K562 (cell line): Measurements from ENCODE around the gene TARS3. TPM values are rescaled to one million over a fixed set of nuclear protein-coding genes. Genes with fewer than 3 reads are reported as not detected.
"Not testable (repeated sequence)": the region's sequence is repeated elsewhere in the genome, so short reads cannot be mapped to it uniquely, and the experiment has no call there.

ENCODE experiments used
- ATAC-seq: fragments of 200-7000 bp; cut with Tn5 transposase; 3 replicates; pipeline ENCODE4 v1.9.1; 2020; ENCODE audit warnings: moderate library complexity
- BruUV-seq: library from RNA; stranded (reverse); fragments of 400-500 nt; replicated peaks from 2 replicates; lab custom pipeline; 2021; lab: Mats Ljungman, UMichigan
- CTCF ChIA-PET: fragments of 300-600 bp; formaldehyde crosslinking; extraction: SDS; loops from one replicate; lab custom pipeline; 2021; ENCODE audit warnings: low intra/inter-chr PET ratio; lab: Yijun Ruan, JAX
- POLR2A ChIA-PET: fragments of 300-600, 350-650 bp; sonication (Branson Sonifier 250); formaldehyde crosslinking; extraction: SDS; loops from one replicate; lab custom pipeline; 2021; ENCODE audit warnings: antibody characterized with exemption, inconsistent platforms; lab: Yijun Ruan, JAX
- DNase-seq, 4 experiments: peaks; one replicate each; pipeline versions ENCODE4 v3.0.0 to v3.0.0-alpha.2; 2011 to 2018; ENCODE audit warnings: low spot score in 3 of 4, mixed read lengths in 3 of 4; ENCODE audit errors: extremely low read depth in 1 of 4
- FAIRE-seq: peaks from 2 replicates; lab custom pipeline; 2011; peaks lifted over from hg19 to GRCh38; lab: Jason Lieb, UNC
- H2AFZ ChIP-seq: 2 replicates; pipeline ENCODE4 v1.6.0; 2011; ENCODE audit warnings: low read depth, low read length, control low read depth, inconsistent platforms
- H3K27ac ChIP-seq: fragments of 200-600 bp; 3 replicates; pipeline ENCODE4 v1.8.0; 2011; ENCODE audit warnings: low read depth, mild to moderate bottlenecking, control low read depth, inconsistent platforms, low read length, moderate library complexity, mixed read lengths; ENCODE audit errors: extremely low read depth
- H3K27me3 ChIP-seq, 2 experiments: fragments of 300-600 bp in 1 of 2; 2 replicates in 1 of 2; 3 replicates in 1 of 2; pipeline versions ENCODE4 v1.6.0 to v1.8.0; 2011; ENCODE audit warnings: inconsistent platforms in 2 of 2, low read length in 2 of 2, mild to moderate bottlenecking in 1 of 2, mixed read lengths in 1 of 2, moderate library complexity in 1 of 2; ENCODE audit not compliant: control insufficient read depth in 2 of 2, insufficient read depth in 2 of 2
- H3K36me3 ChIP-seq: fragments of 300-600 bp; 3 replicates; pipeline ENCODE4 v1.8.0; 2011; ENCODE audit warnings: mild to moderate bottlenecking, low read length, inconsistent platforms; ENCODE audit not compliant: control insufficient read depth, insufficient read depth
- H3K4me1 ChIP-seq, 2 experiments: fragments of 200-600 bp in 1 of 2; replicated peaks in 1 of 2; 2 replicates in 1 of 2; 3 replicates in 1 of 2; pipeline versions ENCODE4 v1.5.1 to v1.8.0; 2011; ENCODE audit warnings: inconsistent platforms in 2 of 2, low read length in 2 of 2, mild to moderate bottlenecking in 1 of 2, mixed read lengths in 1 of 2, moderate library complexity in 1 of 2; ENCODE audit not compliant: control insufficient read depth in 2 of 2, insufficient read depth in 2 of 2
- H3K4me2 ChIP-seq: 2 replicates; pipeline ENCODE4 v1.6.1; 2011; ENCODE audit warnings: low read length, control low read depth, inconsistent platforms, mixed read lengths; ENCODE audit not compliant: insufficient read depth
- H3K4me3 ChIP-seq: fragments of 200-600 bp; sonication (generic), shearing (Covaris generic); 2 replicates; pipeline ENCODE4 v1.5.1; 2016; ENCODE audit warnings: control low read depth, inconsistent platforms
- H3K79me2 ChIP-seq: fragments of 200-600 bp; 3 replicates; pipeline ENCODE4 v1.8.0; 2011; ENCODE audit warnings: low read length, inconsistent platforms; ENCODE audit not compliant: control insufficient read depth, insufficient read depth
- H3K9ac ChIP-seq, 2 experiments: 2 replicates each; pipeline versions ENCODE4 v1.6.0 to v1.6.1; 2011; ENCODE audit warnings: low read depth in 2 of 2, low read length in 2 of 2, control low read depth in 1 of 2, inconsistent platforms in 1 of 2, mild to moderate bottlenecking in 1 of 2, mixed read lengths in 1 of 2; ENCODE audit not compliant: insufficient read depth in 1 of 2
- H3K9me1 ChIP-seq: one replicate; pipeline ENCODE4 v1.6.0; 2011; ENCODE audit warnings: inconsistent platforms, mild to moderate bottlenecking, low read length, moderate library complexity; ENCODE audit not compliant: control insufficient read depth, insufficient read depth
- H3K9me3 ChIP-seq: replicated peaks from 2 replicates; pipeline ENCODE4 v1.5.1; 2011; ENCODE audit warnings: low read depth, low read length, inconsistent platforms; ENCODE audit not compliant: control insufficient read depth, insufficient read depth
- H4K20me1 ChIP-seq: replicated peaks from 2 replicates; pipeline ENCODE4 v1.6.1; 2011; ENCODE audit warnings: low read length, inconsistent platforms, mixed read lengths; ENCODE audit not compliant: control insufficient read depth, insufficient read depth
- WGBS: fragments of 100-300 bp; shearing (Covaris generic); methylation state at CpG from one replicate; pipeline ENCODE4 v1.1.6; 2016; ENCODE audit warnings: low coverage, mixed read lengths; ENCODE audit not compliant: insufficient coverage; ENCODE audit errors: missing lambda C conversion rate; 5-methylcytosine and 5-hydroxymethylcytosine counted together
- in situ Hi-C: fragments of 300-500 bp; cut with MboI; formaldehyde crosslinking; loops from 4 replicates; pipeline ENCODE4 v1.15.0; 2018; ENCODE audit warnings: inconsistent platforms, mixed read lengths
- intact Hi-C: fragments of 100-400 bp; cut with micrococcal nuclease; formaldehyde crosslinking; loops from 2 replicates; pipeline ENCODE4 v1.14.2; 2022
- polyA plus RNA-seq, 8 experiments: library from polyadenylated mRNA; depleted of rRNA in 4 of 8; stranded (reverse) in 5 of 8; unstranded in 3 of 8; fragments of >200 nt; fragmentation: Nextera tagmentation in 2 of 8; fragmentation: Illumina TruSeq in 1 of 8; extraction: Ambion mirVana in 2 of 8; extraction: Trizol in 1 of 8; gene quantifications; 2 replicates each; pipeline versions ENCODE4 v1.2.1 to v1.2.3, GENCODE V29; 2011 to 2014; ENCODE audit warnings: inconsistent platforms in 1 of 8, missing spikeins in 1 of 8
- total RNA-seq, 7 experiments: library from RNA; depleted of rRNA in 6 of 7; stranded (reverse); fragments of >200 nt in 6 of 7; fragmentation: Illumina TruSeq in 2 of 7; extraction: Trizol in 2 of 7; gene quantifications; 2 replicates each; pipeline versions ENCODE4 v1.2.1 to v1.2.3, GENCODE V29; 2011 to 2021; ENCODE audit warnings: low replicate concordance in 1 of 7

Gene TARS3
- total and polyA plus RNA-seq, 9 of the 15 experiments (the other 6 are each of a cell fraction or from before 2014, with no cell fraction given): 2.1 to 14.7 (median 9.8) TPM

GRCh38 chr15:101746716-101747082 is 22.4 kb upstream of the TARS3 start:
- H3K36me3 ChIP-seq, POLR2A ChIA-PET, intact Hi-C loops: not testable (repeated sequence)

GRCh38 chr15:101734837-101735236 is 10.6 kb upstream of the TARS3 start:
- BruUV-seq, H4K20me1 ChIP-seq, FAIRE-seq, H2AFZ ChIP-seq, H3K27ac ChIP-seq, H3K9ac ChIP-seq, H3K9me1 ChIP-seq, H3K9me3 ChIP-seq, H3K27me3 ChIP-seq, CTCF ChIA-PET, H3K4me2 ChIP-seq, ATAC-seq, in situ Hi-C loops, H3K36me3 ChIP-seq, H3K79me2 ChIP-seq, H3K4me3 ChIP-seq, DNase-seq, intact Hi-C loops: not testable (repeated sequence)
- H3K4me1 ChIP-seq: peaks cover 6 to 28% of the 10 kb centered on the region in 2 experiments; a peak in 4 of 5 replicates
- 85% methylated on average over 2 of the region's 2 CpGs for WGBS
- POLR2A ChIA-PET: interaction anchor here (0.9 kb wide), 1 partner anchor 8 kb away, joined by 3 read pairs; no protein-coding TSS in a partner anchor

More at GRCh38 chr15:101746716-101747082, 22.4 kb upstream of the TARS3 start:
- peak; percentile 66 for ATAC-seq
- H3K27me3 ChIP-seq, FAIRE-seq, H3K4me2 ChIP-seq, H3K79me2 ChIP-seq, H3K9me3 ChIP-seq, H3K9ac ChIP-seq, H3K4me3 ChIP-seq, H3K9me1 ChIP-seq, H4K20me1 ChIP-seq, CTCF ChIA-PET, DNase-seq, H2AFZ ChIP-seq, H3K4me1 ChIP-seq, H3K27ac ChIP-seq: not testable (repeated sequence)
- in situ Hi-C loops: loop anchor here (5.0 kb wide), 1 partner anchor 1944 kb away; no protein-coding TSS in a partner anchor
- TSS peak; percentile 59 for BruUV-seq
- no CpG with 5 or more reads among the region's 18 CpGs for WGBS
